ENCODE measurements around the gene ARHGAP25.

- TF ChIP-seq POLR2A (IDR thresholded peaks at IDR 0.05; ENCODE audit: low read length) (no peak), GATA1 (IDR thresholded peaks at IDR 0.05; ENCODE audit: low read depth, low read length) (no peak)
Observed at GRCh38 chr2:68686178-68686577, 48.4 kb upstream of the ARHGAP25 start.

Data from erythroblast (primary cell).